ENCODE measurements around the gene HIP1. TPM values are rescaled to one million over a fixed set of nuclear protein-coding genes. Genes with fewer than 3 reads are reported as not detected.

Gene HIP1
- total and polyA plus RNA-seq, 2 of the 4 experiments (the other 2 are of a cell fraction), result 6.8 to 10.0 TPM

DNA sequence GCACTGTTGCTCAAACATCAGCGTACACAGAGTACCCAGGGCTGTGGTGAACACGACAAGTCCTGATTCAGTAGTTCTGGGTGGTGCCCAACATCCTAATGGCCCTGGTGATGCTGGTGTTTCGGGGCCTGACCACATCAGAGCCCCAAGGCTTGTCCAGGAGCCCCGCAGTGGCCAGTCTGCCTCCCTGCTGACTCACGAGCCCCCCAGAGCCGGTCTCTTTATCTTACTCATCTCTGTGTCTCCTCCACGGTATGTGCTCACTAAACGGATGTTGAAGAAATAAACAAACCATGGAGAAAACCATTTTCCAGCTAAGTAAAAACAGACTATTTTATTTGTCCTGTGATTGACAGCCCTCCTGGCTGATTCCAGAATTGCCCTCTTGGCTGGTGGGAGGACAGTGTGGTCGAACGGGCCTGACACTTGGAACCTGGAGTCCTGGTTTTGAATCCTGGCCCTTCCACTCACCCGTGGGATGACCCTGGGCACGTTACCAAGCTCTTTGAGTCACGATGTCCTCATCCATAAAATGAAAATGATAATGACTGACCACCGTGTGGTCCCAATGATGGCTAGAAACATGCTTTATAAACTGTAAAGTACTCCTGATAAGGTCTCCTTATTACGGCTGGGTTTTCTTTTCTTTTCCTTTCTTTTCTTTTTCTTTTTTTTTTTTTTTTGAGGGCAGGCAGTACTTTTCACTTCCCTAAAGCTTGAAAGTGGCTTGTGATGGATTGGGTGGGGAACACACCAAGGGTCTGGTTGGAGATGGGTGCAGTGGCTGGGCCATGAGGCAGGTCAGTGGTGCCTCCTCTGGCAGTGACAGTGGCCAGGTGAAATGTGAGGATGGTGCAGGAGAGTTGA is 5.7 kb downstream of the HIP1 start:
- Histone ChIP-seq H3K18ac (ENCODE audit: low read depth, low read length) (peak overlapping the region; percentile 86), H3K4me2 (ENCODE audit: low read depth, low read length) (peak overlapping the region; percentile 80), H2AFZ (replicated peaks; ENCODE audit: low read length, poor library complexity) (peak overlapping the region; percentile 38), H3K36me3 (ENCODE audit: control insufficient read depth, insufficient read depth, low read length) (no peaks in the 10 kb centered on the region), H2BK5ac (ENCODE audit: low read depth, low read length, poor library complexity, severe bottlenecking) (peak overlapping the region; percentile 84), H4K5ac (ENCODE audit: low read depth, low read length) (peak overlapping the region; percentile 82), H4K20me1 (ENCODE audit: insufficient read depth, low read length) (peaks cover 7% of the 10 kb centered on the region; the same call in 1 of the 2 replicates), H3K79me1 (ENCODE audit: low read depth in 1 of 2, low read length in 2 of 2) (peaks cover 12 to 53% of the 10 kb centered on the region in 2 experiments), H4K8ac (ENCODE audit: low read depth in 2 of 2, low read length in 2 of 2) (peak overlapping the region; percentile 67 to 86), H3K9me3 (ENCODE audit: control insufficient read depth, insufficient read depth, low read length) (no peaks in the 10 kb centered on the region), H3K27ac (ENCODE audit: insufficient read depth, low read length) (peak overlapping the region; percentile 92), H3K14ac (replicated peaks; ENCODE audit: low read depth, low read length) (peak overlapping the region; percentile 74), H3K9ac (ENCODE audit: low read depth, low read length) (peak overlapping the region; percentile 26), H3K27me3 (ENCODE audit: control insufficient read depth, insufficient read depth, low read length) (no peaks in the 10 kb centered on the region), H2BK20ac (ENCODE audit: low read depth, low read length) (peak overlapping the region; percentile 89), H3K23ac (ENCODE audit: low read depth, low read length) (peak overlapping the region; percentile 88), H4K91ac (ENCODE audit: insufficient read depth, low read depth, low read length) (peak overlapping the region; percentile 93), H3K4me1 (ENCODE audit: control insufficient read depth, insufficient read depth, low read length) (peaks cover 21% of the 10 kb centered on the region), H2BK120ac (ENCODE audit: low read depth, low read length) (peak overlapping the region; percentile 97), H2AK9ac (replicated peaks; ENCODE audit: low read depth, low read length, poor library complexity) (peak overlapping the region; percentile 57), H3K4ac (ENCODE audit: low read depth, low read length) (peak overlapping the region; percentile 95), H3K9me1 (ENCODE audit: insufficient read depth, low read length) (peaks cover 21% of the 10 kb centered on the region), H3K4me3 (ENCODE audit: insufficient read depth, low read depth, low read length) (0 out of 2 replicates have a peak overlapping the region, but pooled peaks have one; percentile 4), H2AK5ac (ENCODE audit: low read depth, low read length) (peak overlapping the region; percentile 100), H2BK15ac (ENCODE audit: low read depth, low read length) (peak overlapping the region; percentile 74; the same call in 2 of the 3 replicates), H3K56ac (ENCODE audit: extremely low read depth, insufficient read depth, low read length) (peak overlapping the region; percentile 67)
- no TSS peak for BruUV-seq (replicated peaks)
- CTCF ChIA-PET, result interaction anchor here (0.6 to 0.8 kb wide), 3 partner anchors 11 to 117 kb away, joined by 3 to 5 read pairs (median 4); no protein-coding TSS in a partner anchor
- intact Hi-C loops (cut with micrococcal nuclease), result no loop called here
- dilution Hi-C loops (cut with HindIII; ENCODE audit: low sequenced_read_pairs, unreplicated experiment), result no loop called here
- TF ChIP-seq, protein P1, sequence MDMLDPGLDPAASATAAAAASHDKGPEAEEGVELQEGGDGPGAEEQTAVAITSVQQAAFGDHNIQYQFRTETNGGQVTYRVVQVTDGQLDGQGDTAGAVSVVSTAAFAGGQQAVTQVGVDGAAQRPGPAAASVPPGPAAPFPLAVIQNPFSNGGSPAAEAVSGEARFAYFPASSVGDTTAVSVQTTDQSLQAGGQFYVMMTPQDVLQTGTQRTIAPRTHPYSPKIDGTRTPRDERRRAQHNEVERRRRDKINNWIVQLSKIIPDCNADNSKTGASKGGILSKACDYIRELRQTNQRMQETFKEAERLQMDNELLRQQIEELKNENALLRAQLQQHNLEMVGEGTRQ (IDR thresholded peaks at IDR 0.05; ENCODE audit: low read depth, low read length), result no peak
- TF ChIP-seq BHLHE40 (IDR thresholded peaks at IDR 0.05; ENCODE audit: low read depth, low read length) (peak; percentile 59), FOS (IDR thresholded peaks at IDR 0.05; ENCODE audit: low read depth, low read length) (peak; percentile 89), NFE2L2 (IDR thresholded peaks at IDR 0.05; ENCODE audit: low read depth, low read length) (peak; percentile 71), MAZ (IDR thresholded peaks at IDR 0.05; ENCODE audit: borderline replicate concordance, low read depth, low read length) (peak; percentile 68; the same call in 1 of the 2 replicates), SMC3 (IDR thresholded peaks at IDR 0.05; ENCODE audit: low read depth, low read length) (0 out of 2 replicates have a peak, but pooled peaks have one; percentile 9), POLR2A (IDR thresholded peaks at IDR 0.05; ENCODE audit: low read depth, low read length) (no peak), RAD21 (IDR thresholded peaks at IDR 0.05; ENCODE audit: low read length) (0 out of 2 replicates have a peak, but pooled peaks have one; percentile 23), RCOR1 (IDR thresholded peaks at IDR 0.05; ENCODE audit: insufficient replicate concordance, low read length) (peak; percentile 36), CEBPB (IDR thresholded peaks at IDR 0.05; ENCODE audit: low read depth, low read length) (peak; percentile 47; the same call in 1 of the 2 replicates), RFX5 (IDR thresholded peaks at IDR 0.05; ENCODE audit: low read depth, low read length) (no peak), MAFK (IDR thresholded peaks at IDR 0.05; ENCODE audit: low read depth, low read length) (peak; percentile 3; the same call in 1 of the 2 replicates)
- 0% methylated on average over 3 of the region's 15 CpGs; no CpG with 5 or more reads in 1 of the 2 experiments for WGBS, 2 experiments (ENCODE audit: extremely low coverage in 2 of 2, insufficient read length in 1 of 2)
- ATAC-seq (ENCODE audit: low read depth) (peak; percentile 88), DNase-seq (peak; percentile 91)
- POLR2A ChIA-PET (ENCODE audit: unreplicated experiment), result no interaction called here
- in situ Hi-C loops (cut with MboI; ENCODE audit: low sequenced_read_pairs), result no loop called here
